ENCODE results near the gene PGLYRP3.

PGLYRP3 gene

DNA sequence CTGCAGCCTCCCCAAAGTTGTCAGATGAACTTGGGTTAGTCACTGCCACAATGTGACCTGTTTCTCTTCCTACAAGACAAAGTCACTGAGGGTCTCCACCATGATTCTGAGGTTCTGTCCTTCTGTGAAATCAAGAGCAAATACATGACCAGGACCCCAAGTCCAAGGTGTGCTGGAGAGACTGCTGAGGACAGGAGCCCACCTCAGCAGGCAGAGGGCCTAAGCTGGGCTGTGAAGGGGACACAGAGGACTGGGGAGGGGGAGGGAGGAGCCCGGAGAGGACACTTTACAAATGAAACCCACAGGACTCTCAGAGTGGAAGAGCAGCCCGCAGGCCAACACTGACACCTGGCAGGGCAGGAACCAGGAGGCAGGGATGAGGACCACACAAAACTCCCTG is 3.3 kb downstream of the PGLYRP3 start:
- no peaks in the 10 kb centered on the region for H3K4me1 Mint-ChIP-seq
- no peak overlapping the region for H3K27ac Mint-ChIP-seq
- TF ChIP-seq, protein P1, sequence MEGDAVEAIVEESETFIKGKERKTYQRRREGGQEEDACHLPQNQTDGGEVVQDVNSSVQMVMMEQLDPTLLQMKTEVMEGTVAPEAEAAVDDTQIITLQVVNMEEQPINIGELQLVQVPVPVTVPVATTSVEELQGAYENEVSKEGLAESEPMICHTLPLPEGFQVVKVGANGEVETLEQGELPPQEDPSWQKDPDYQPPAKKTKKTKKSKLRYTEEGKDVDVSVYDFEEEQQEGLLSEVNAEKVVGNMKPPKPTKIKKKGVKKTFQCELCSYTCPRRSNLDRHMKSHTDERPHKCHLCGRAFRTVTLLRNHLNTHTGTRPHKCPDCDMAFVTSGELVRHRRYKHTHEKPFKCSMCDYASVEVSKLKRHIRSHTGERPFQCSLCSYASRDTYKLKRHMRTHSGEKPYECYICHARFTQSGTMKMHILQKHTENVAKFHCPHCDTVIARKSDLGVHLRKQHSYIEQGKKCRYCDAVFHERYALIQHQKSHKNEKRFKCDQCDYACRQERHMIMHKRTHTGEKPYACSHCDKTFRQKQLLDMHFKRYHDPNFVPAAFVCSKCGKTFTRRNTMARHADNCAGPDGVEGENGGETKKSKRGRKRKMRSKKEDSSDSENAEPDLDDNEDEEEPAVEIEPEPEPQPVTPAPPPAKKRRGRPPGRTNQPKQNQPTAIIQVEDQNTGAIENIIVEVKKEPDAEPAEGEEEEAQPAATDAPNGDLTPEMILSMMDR (IDR thresholded peaks at IDR 0.05), result no peak
- H3K36me3 Mint-ChIP-seq (ENCODE audit: low read depth), result no peaks in the 10 kb centered on the region
- no peak for DNase-seq
- H3K27me3 Mint-ChIP-seq (ENCODE audit: low read depth, poor library complexity), result peaks cover 13% of the 10 kb centered on the region
- no peak overlapping the region for H3K4me3 Mint-ChIP-seq
- peaks cover 40% of the 10 kb centered on the region for H3K9me3 Mint-ChIP-seq

DNA sequence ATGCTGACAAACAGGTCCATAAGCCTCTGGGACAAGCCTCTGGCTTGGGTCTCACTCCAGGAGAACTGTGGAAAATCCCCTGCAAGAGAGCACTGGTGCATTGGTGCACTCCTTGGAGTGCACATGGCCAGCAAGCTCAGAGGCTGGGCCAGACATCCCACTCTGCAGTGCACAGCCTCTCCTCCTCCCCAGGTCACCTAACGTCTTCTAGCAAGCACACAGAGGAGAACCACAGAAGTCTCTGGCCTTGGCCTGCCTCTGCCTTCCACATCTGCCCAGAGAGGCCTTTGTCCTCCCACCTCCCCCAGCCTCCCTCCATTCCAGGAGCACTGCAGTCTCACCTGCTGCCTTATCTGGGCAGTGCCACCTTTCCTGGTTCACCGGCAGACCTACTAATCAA is 4.2 kb downstream of the PGLYRP3 start:
- no peak overlapping the region for H3K27ac Mint-ChIP-seq
- no peak overlapping the region for H3K4me3 Mint-ChIP-seq
- TF ChIP-seq, protein P1 (IDR thresholded peaks at IDR 0.05), result no peak
- H3K36me3 Mint-ChIP-seq (ENCODE audit: low read depth), result no peaks in the 10 kb centered on the region
- DNase-seq, result no peak
- H3K9me3 Mint-ChIP-seq, result peaks cover 33% of the 10 kb centered on the region
- H3K4me1 Mint-ChIP-seq, result no peaks in the 10 kb centered on the region
- peaks cover 13% of the 10 kb centered on the region for H3K27me3 Mint-ChIP-seq (ENCODE audit: low read depth, poor library complexity)

DNA sequence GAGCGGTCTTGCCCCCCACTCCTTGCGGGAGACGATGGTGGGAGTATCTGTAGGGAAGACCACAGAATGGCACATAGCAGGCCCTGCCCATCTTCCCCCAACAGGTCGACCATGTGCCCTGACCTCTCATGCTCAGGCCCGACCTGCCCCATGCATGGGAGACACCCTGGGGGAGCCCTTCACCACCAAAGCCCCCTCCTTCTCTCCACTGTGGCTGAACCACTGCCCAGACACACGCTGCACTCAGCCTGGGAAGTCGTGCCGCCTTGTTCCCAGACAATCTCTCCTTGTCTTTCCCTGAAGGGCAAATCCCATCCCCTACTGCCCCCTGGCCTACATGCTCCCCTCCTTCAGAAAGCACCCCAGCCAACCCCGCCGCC is 5.5 kb downstream of the PGLYRP3 start:
- H3K27ac Mint-ChIP-seq, result no peak overlapping the region
- no peaks in the 10 kb centered on the region for H3K4me1 Mint-ChIP-seq
- H3K9me3 Mint-ChIP-seq, result peaks cover 23% of the 10 kb centered on the region
- H3K4me3 Mint-ChIP-seq, result no peak overlapping the region
- H3K27me3 Mint-ChIP-seq (ENCODE audit: low read depth, poor library complexity), result peaks cover 14% of the 10 kb centered on the region
- no peaks in the 10 kb centered on the region for H3K36me3 Mint-ChIP-seq (ENCODE audit: low read depth)
- TF ChIP-seq, protein P1 (IDR thresholded peaks at IDR 0.05), result no peak
- DNase-seq, result no peak

DNA sequence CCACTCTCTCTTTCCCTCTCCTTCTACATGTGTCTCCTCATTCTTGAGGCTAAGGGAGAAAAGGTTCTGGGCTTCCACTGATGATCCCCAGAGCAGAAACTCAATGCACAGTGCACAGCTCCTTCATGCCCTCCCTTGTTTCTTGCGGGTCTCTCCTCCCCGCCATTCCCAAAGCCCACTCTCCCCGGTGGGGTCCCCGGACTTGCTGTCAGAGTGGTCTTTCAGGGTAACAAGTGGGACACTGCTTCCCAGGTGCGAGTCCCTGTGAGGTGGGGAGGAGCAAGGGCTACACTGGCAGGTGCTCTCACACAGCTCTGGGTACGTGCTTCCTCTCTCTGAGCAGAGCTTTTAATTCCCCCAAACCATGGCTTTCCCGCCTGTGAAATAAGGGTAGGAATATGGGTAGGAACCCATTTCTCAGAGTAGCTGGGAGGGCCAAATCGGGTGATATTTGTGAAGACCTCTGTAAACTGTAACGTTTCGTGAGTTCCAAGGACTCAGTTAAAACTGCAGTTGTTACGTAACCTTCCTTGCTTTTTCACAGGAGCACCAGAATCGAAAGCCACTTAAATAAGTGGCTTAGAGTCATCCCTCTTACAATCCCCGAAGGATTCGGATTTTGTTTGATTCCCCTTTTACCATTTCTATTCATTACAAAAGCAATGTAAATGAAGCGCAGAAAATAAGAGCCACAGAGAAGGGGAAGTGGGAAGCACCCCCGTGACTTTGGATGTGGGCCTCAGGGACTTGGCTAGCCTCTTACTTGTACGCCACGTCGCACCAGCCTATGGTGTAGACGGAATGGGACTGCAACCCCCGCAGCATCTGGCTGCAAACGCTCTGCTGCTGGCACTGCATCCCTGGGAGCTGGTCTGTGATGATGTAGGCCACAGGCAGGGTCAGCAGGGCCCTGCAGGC is 6.2 kb downstream of the PGLYRP3 start:
- H3K36me3 Mint-ChIP-seq (ENCODE audit: low read depth), result no peaks in the 10 kb centered on the region
- DNase-seq, result no peak
- no peak overlapping the region for H3K4me3 Mint-ChIP-seq
- TF ChIP-seq, protein P1 (IDR thresholded peaks at IDR 0.05), result no peak
- H3K9me3 Mint-ChIP-seq, result peaks cover 24% of the 10 kb centered on the region
- H3K27ac Mint-ChIP-seq, result no peak overlapping the region
- H3K27me3 Mint-ChIP-seq (ENCODE audit: low read depth, poor library complexity), result peaks cover 14% of the 10 kb centered on the region
- H3K4me1 Mint-ChIP-seq, result no peaks in the 10 kb centered on the region

DNA sequence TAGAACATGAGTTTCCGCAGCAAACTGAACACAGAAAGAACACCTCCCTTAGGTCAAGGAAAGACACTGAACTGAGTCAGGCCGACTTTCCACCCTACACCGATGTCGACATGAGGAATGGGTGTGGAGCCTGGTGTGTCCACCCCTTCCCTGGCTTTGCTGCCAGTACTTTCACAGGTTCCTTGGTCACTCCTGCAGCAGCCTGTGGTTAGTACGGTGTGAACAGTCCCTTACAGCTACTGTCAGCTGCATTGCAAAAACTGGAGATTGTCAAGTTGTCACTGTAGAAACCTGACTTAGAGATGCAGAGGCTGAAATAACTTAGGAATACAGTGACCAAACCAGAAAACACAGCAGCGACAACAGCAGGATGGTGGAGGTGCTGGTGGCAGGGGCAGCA is 7.1 kb downstream of the PGLYRP3 start:
- H3K27ac Mint-ChIP-seq, result no peak overlapping the region
- H3K9me3 Mint-ChIP-seq, result peaks cover 24% of the 10 kb centered on the region
- TF ChIP-seq, protein P1 (IDR thresholded peaks at IDR 0.05), result no peak
- peaks cover 14% of the 10 kb centered on the region for H3K27me3 Mint-ChIP-seq (ENCODE audit: low read depth, poor library complexity)
- no peak overlapping the region for H3K4me3 Mint-ChIP-seq
- DNase-seq, result no peak
- no peaks in the 10 kb centered on the region for H3K4me1 Mint-ChIP-seq
- H3K36me3 Mint-ChIP-seq (ENCODE audit: low read depth), result no peaks in the 10 kb centered on the region

DNA sequence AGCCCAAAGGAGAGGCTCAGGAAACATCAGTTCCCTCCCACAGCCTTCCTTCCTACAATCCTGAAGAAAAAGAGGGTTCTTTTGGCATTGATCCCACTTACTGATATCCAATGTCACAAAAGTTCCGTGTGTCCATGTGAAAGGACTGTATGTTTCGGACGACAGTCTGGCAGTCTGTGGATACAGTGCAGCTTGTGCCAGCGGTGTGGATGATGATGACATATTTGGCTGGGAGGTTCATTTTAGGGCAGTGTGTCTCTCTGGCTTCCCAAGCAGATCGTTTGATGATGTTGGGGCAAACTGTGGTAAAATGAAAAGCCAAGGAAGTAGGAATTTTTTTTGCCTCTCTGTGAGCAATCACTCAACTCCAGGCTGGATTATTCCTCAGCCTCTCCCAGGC is 10.4 kb downstream of the PGLYRP3 start:
- Mint-ChIP-seq H3K9me3 (peaks cover 12% of the 10 kb centered on the region), H3K36me3 (ENCODE audit: low read depth) (no peaks in the 10 kb centered on the region), H3K4me1 (no peaks in the 10 kb centered on the region), H3K27ac (no peak overlapping the region), H3K4me3 (no peak overlapping the region), H3K27me3 (ENCODE audit: low read depth, poor library complexity) (peaks cover 14% of the 10 kb centered on the region)
- TF ChIP-seq, protein P1 (IDR thresholded peaks at IDR 0.05), result no peak
- DNase-seq, result no peak
